ENCODE data around the gene KCTD10. TPM values are rescaled to one million over a fixed set of nuclear protein-coding genes. Genes with fewer than 3 reads are reported as not detected.

Gene KCTD10
- total RNA-seq, 1 experiment from 2014 or later: 71.3 TPM

GRCh38 chr12:109496306-109496705, 19.2 kb upstream of the KCTD10 start:
- Mint-ChIP-seq H3K9me3 (peaks cover 7% of the 10 kb centered on the region in 2 experiments), H3K27me3 (ENCODE audit: low read depth) (no peaks in the 10 kb centered on the region), H3K27ac (no peak overlapping the region), H3K4me1 (peaks cover 0 to 7% of the 10 kb centered on the region in 2 experiments; a peak in 1 of 4 replicates), H3K4me3 (no peak overlapping the region), H3K36me3 (ENCODE audit: insufficient read depth in 1 of 3, low read depth in 3 of 3) (peaks cover 32 to 72% (median 50%) of the 10 kb centered on the region in 3 experiments)
- Histone ChIP-seq H2AFZ (ENCODE audit: low read length) (no peak overlapping the region), H2AK5ac (ENCODE audit: insufficient read length, low read length) (no peak overlapping the region), H3K4me2 (ENCODE audit: insufficient read depth, insufficient read length, low read length) (no peak overlapping the region), H3K56ac (ENCODE audit: insufficient read length, low read depth, low read length) (no peak overlapping the region), H3K4me1 (ENCODE audit: insufficient read depth, low read length) (no peaks in the 10 kb centered on the region), H2BK120ac (ENCODE audit: low read depth, low read length, poor library complexity, severe bottlenecking) (no peak overlapping the region), H3K14ac (ENCODE audit: insufficient read depth, low read length) (no peak overlapping the region), H3K4ac (ENCODE audit: low read depth, low read length) (no peak overlapping the region), H3K9me3 (ENCODE audit: control insufficient read depth, low read depth, low read length) (no peaks in the 10 kb centered on the region), H3K23me2 (ENCODE audit: insufficient read length, low read depth, low read length, poor library complexity, severe bottlenecking) (no peaks in the 10 kb centered on the region), H3K79me2 (ENCODE audit: insufficient read depth, low read length) (no peaks in the 10 kb centered on the region), H3K9ac (ENCODE audit: extremely low read depth, insufficient read length, low read length) (no peak overlapping the region), H2BK5ac (ENCODE audit: insufficient read length, low read length) (no peak overlapping the region), H2BK15ac (ENCODE audit: low read depth, low read length) (no peak overlapping the region), H3K27ac (ENCODE audit: insufficient read length, low read depth, low read length) (no peak overlapping the region), H4K8ac (replicated peaks; ENCODE audit: insufficient read length, low read depth, low read length) (no peak overlapping the region), H4K20me1 (ENCODE audit: control insufficient read depth, insufficient read depth, insufficient read length) (no peaks in the 10 kb centered on the region), H3K79me1 (ENCODE audit: insufficient read depth, low read depth, low read length, poor library complexity, severe bottlenecking) (no peaks in the 10 kb centered on the region), H3K27me3 (ENCODE audit: insufficient read depth, low read length) (no peaks in the 10 kb centered on the region), H2BK20ac (ENCODE audit: low read depth, low read length, poor library complexity, severe bottlenecking) (no peak overlapping the region), H3K18ac (ENCODE audit: insufficient read length, low read depth, low read length) (no peak overlapping the region), H4K91ac (ENCODE audit: insufficient read length, low read depth, low read length) (no peak overlapping the region), H3T11ph (ENCODE audit: low read length) (no peak overlapping the region), H2BK12ac (ENCODE audit: insufficient read length, low read depth, low read length) (no peak overlapping the region), H4K5ac (ENCODE audit: insufficient read length, low read depth, low read length) (no peak overlapping the region), H3K23ac (ENCODE audit: insufficient read length, low read depth, low read length) (no peak overlapping the region)
- DNase-seq: no peak
- no peak for TF ChIP-seq CTCF (conservative IDR thresholded peaks at IDR 0.05)
